ENCODE measurements around the gene WDR46.
"Not testable (repeated sequence)": the region's sequence is repeated elsewhere in the genome, so short reads cannot be mapped to it uniquely, and the experiment has no call there.

Gene WDR46

DNA sequence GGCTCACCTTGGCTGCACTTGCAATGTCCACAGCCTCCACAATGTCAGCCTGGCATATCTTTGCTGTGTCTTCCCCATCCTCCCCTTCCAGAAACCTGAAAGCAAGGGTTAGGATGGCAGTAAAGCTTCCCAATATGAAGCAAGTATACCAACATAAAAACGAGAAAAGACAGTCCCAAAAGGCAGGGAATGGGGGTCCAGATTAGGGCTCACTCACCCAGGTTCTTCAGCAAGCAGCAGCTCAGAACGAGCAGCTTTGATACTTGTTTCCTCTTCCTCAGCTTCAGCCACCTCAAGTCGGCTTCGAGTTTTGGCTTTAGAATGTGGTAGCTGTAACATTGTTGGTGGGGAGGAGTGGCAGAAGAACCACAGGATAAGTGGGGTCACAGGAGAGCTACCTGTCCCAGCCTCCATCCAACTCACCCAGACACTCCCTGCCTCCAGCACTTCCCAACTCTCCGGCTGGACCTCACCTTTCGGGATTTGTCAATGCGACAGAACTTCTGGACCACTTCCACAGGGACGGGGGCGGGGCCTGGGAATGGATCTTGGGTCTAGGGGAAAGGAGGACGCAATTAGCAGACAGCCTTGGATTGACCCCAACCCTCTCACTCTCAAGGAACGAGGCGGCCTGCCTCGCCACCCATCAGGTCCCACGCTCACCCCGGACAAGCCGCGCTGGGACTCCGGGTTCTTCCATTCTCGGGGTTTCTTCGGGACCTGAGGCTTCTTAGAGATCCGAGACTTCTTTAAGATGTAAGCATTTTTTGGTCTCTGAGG is 708 bp downstream of the WDR46 start:
- no peak for DNase-seq (ENCODE audit: low read depth in 2 of 2)

DNA sequence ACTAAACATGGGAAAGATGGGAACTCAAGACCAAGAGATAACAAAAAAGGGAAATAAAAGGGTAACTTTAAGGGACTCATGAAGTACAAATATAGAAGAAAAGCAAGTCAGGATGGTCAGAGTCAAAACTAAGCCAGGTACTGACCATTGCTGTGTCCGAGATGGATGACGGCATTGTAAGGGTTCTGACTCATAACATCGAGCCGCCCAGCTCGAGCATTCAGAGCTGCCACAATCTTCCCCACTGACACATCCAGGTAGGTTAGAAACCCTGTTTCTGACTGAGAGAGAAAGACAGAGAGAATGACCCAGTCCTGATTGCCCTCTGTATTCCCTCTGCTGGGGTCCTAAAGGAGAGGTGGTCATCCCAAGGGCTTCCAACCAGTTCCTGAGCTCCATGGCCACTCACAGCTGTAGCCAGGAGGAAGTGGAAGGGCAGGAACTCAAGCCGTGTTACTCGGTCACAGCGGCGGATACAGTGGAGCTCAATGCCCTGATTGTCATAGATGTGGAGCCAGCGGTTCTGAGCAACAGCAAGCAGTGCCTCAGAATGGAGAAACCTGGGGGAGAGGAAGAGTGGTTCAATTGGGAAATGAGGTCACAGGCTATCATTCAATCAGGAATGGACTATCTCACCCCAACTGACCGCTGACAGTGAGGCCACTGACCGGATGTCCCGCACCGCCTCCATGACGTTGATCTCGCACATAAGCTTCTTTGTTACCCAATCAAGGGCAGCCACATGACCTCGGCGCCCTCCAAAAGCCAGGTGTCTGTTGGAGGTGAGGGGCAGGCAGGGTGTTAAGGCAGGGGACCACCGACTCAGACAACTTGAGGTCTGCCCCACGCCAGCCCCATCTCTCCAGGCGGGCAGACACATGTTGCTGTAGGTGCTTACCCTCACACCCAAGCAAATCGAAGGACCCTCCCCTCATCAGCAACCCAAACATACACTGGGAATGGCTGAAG is 1.8 kb downstream of the WDR46 start:
- DNase-seq (ENCODE audit: low read depth in 2 of 2), result no peak

DNA sequence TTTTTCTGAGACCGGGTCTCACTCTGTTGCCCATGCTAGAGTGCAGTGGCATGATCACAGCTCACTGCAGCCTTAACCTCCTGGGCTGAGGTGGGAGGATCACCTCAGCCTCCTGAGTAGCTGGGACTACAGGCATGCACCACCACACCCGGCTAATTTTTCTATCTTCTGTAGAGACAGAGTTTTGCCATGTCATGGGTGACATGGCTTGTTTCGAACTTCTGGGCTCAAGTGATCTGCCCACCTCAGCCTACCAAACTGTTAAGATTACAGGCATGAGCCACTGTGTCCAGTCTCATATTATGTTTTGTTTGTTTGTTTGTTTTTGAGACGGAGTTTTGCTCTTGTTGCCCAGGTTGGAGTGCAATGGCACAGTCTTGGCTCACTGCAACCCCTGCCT is 3.8 kb downstream of the WDR46 start:
- not testable (repeated sequence) for DNase-seq (ENCODE audit: low read depth in 2 of 2)

DNA sequence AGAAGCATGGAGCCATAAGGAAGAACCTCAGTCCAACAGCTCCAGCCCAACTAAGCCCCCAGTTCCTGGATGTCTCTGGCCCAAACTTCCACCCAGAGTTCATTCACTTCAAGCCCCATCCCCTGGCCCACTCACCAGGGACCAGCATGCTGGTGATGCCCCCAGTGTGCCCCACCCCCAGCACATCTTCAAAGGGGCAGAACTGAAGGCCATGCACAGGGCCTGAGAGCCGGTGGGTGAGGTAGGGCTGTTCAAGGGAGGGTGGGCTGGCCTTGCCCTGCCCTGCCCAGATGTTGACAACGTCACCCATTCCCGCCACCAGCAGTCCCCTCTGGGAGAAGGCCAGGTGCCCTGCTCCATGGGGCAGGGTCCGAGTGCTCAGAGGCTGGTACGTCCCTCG is 8.5 kb downstream of the WDR46 start:
- no peak for DNase-seq (ENCODE audit: low read depth in 2 of 2)

DNA sequence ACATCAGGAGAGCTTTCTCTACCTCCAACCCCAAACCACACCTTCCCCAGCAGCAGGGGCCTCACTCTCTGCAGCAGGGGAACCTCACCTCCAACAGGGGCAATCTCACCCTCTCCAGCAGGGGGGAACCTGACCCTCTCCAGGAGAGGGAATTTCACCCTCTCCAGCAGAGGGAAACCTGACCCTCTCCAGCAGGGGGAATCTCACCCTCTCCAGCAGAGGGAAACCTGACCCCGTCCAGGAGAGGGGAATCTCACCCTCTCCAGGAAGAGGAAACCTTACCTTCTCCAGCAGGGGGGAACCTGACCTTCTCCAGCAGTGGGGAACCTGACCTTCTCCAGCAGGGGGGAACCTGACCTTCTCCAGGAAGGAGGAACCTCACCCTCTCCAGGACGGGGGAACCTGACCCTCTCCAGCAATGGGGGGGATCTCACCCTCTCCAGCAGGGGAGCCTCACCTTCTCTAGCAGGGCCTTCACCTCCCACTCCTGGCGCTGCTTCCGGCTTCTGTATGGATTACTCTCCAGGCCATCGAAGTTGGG is 9.0 kb downstream of the WDR46 start:
- no peak for DNase-seq (ENCODE audit: low read depth in 2 of 2)

DNA sequence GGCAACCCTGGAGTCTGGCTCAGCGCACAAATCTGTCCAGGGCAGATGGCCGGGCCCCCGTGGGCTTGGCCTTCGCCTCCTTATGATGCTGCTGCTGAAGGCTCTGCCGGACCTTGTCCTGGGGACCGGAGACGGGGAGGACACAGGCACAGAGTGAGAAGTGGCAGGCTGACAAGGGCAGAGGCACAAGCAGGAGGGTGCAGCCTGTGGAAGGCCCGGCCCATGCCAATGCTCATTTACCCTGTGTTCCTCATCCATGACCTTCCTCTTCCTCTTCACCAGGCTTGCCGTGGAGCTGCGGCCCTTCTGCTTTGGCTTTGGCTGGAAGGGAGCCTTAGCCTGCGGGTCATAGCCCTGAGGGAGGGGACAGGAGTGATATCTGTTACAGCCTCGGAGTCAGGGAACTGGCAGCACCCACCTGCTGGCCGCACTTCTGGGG is 9.8 kb downstream of the WDR46 start:
- no peak for DNase-seq (ENCODE audit: low read depth in 2 of 2)

DNA sequence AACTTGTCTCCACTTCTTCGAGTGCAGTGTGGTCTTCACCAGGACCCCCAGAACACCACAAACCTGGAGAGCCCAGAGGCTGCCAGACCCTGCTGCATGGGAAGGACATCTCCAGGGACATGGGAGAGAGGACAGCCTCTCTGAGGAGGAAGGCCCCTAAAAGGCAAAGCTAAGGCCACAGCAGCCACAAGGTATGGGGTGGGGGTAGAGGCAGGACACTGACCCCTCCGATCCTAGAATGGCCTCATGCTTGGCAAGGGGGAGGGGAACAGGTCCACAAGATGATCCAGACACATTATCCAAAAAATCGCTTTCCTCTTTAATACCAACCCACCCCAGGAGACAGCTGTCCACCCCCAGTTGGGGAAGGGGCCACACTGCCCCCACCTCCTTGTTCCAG is 10.2 kb downstream of the WDR46 start:
- DNase-seq (ENCODE audit: low read depth in 2 of 2), result no peak

DNA sequence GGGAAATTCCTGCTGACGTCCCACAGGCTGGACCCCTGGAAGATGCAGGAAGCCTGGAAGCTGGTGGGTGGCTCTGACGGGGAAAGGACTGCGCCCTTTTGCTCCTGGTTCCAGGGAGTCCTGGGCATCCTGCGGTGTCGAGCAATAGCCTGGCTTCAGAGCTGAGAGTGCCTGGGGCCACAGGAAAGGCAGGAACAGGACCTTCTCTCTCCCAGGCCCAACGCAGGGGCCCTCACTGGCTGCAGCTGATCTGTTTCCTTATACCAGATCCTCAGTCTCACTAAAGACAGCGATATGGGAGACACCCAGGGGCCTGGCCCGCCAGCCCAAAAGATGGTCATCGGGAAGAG is 10.7 kb downstream of the WDR46 start:
- DNase-seq (ENCODE audit: low read depth in 2 of 2), result no peak

DNA sequence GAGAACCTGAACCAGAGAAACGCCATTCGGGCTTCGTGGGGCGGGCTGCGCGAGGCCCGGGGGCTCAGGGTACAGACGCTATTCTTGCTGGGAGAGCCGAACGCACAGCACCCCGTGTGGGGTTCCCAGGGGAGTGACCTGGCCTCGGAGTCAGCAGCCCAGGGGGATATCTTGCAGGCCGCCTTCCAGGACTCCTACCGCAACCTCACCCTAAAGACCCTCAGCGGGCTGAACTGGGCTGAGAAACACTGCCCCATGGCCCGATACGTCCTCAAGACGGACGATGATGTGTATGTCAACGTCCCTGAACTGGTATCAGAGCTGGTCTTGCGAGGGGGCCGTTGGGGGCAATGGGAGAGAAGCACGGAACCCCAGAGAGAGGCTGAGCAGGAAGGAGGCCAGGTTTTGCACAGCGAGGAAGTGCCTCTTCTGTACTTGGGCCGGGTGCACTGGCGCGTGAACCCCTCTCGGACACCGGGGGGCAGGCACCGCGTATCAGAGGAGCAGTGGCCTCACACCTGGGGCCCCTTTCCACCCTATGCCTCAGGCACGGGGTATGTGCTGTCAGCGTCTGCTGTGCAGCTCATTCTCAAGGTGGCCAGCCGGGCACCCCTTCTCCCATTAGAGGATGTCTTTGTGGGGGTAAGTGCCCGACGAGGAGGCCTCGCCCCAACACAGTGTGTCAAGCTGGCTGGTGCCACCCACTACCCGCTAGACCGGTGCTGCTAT is 11.2 kb downstream of the WDR46 start:
- DNase-seq (ENCODE audit: low read depth in 2 of 2), result no peak

DNA sequence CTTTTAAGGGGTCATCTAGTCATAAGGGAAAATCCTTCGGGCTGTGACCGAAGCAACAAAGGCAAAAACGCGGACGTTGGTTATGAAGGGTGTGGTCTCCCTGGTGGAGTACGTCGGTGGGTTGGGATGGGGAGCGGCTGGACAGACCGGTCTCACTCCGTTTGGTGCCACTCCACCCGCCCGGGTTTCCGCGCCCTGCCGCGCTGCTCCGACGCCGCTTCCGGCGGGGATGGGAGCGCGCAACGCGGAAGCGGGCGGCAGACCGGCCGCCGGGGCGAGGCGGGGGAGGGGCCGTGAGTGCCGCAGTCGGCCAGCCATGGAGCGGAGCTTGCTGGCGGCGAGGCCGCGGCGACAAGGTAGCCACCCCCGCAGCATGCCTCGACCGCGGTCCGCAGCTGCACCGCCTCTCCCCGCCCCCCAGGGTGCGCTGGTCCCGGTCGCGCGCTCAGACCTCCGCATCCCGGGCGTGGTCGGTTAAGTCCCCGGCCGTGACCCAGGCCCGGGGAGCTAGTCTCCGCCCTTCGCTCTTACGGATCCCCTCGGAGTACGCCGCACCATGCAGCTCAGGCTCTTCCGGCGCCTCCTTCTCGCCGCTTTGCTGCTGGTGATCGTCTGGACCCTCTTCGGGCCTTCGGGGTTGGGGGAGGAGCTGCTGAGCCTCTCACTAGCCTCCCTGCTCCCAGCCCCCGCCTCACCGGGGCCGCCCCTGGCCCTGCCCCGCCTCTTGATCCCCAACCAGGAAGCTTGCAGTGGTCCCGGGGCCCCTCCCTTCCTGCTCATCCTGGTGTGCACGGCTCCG is 12.0 kb downstream of the WDR46 start, which contains the start of gene B3GALT4:
B3GALT4 (plus strand) TSS at position 260 of the 799 bp plus-strand sequence; CDS start at position 557, 297 bp downstream.
- DNase-seq (ENCODE audit: low read depth in 2 of 2), result peak; percentile 68 to 71

DNA sequence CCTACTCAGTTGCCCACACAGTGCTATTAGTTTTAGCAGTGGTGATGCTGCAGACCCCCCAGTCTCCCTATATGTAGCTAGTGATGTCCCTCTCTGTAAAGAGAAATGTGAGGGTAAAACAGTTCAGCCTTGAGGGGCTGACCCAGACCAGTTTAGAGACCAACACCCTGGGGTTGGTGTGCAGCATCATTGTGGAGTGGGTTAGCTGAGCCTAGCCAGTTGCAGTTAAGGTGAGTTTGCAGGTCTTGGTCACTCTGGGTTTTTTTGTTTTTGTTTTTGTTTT is 12.5 kb downstream of the WDR46 start:
- DNase-seq (ENCODE audit: low read depth in 2 of 2), result no peak

DNA sequence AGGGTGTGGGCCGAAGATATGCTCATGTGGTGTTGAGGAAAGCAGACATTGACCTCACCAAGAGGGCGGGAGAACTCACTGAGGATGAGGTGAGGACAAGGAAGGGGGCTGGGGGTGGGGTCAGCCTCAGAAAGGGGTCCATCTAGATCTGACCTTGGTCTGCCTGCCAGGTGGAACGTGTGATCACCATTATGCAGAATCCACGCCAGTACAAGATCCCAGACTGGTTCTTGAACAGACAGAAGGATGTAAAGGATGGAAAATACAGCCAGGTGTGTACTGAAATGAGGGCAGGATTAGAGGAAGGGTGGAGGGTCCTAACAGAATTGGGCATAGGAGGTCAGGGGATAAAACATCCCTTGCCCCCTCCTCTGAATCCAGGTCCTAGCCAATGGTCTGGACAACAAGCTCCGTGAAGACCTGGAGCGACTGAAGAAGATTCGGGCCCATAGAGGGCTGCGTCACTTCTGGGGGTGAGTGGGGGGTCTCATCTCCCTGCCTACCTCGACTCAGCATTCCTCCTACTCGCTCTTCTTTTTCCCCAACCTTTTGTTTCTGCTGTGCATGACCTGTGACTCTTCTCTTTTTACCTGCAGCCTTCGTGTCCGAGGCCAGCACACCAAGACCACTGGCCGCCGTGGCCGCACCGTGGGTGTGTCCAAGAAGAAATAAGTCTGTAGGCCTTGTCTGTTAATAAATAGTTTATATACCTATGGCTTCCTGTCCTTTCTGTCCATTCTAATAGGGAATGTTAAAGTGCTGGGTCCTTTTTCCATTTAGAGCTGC is 13.1 kb downstream of the WDR46 start:
- DNase-seq (ENCODE audit: low read depth in 2 of 2), result not testable (repeated sequence)

DNA sequence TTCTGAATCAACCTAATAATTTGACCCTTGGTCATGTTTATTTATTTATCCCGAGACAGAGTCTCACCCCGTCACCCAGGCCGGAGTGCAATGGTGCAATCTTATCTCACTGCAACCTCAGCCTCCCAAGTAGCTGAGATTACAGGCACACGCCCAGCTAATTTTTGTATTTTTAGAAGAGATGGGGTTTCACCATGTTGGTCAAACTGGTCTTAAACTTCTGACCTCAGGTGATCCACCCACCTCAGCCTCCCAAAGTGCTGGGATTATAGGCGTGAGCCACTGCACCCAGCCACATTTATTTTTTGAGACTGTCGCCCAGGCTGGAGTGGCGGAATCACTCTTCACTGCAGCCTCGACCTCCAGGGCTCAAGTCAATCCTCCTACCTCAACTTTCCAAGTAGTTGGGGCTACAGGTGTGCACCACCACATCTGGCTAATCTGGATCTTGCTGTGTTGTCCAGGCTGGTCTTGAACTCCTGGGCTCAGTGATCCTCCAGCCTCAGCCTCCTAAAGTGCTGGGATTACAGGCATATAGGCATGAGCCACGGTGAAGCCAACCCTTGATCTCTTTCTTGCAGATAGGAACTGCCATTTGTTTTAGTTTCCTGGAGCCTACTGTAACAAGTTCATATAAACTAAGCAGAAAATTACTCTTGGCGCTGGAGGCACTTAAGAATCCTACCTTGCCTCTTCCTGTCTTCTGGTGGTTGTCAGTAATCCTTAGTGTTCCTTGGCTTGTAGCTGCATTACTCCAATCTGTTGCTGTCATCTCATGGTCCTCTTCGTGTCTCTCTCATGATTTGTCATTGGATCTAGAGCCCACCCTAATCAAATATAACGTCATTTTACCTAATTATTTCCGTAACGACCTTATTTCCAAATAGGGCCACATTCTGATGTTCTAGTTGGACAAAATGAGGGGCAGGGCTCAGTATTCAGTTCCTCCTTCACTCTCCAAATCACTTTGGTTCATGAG is 14.8 kb downstream of the WDR46 start:
- DNase-seq (ENCODE audit: low read depth in 2 of 2), result no peak

DNA sequence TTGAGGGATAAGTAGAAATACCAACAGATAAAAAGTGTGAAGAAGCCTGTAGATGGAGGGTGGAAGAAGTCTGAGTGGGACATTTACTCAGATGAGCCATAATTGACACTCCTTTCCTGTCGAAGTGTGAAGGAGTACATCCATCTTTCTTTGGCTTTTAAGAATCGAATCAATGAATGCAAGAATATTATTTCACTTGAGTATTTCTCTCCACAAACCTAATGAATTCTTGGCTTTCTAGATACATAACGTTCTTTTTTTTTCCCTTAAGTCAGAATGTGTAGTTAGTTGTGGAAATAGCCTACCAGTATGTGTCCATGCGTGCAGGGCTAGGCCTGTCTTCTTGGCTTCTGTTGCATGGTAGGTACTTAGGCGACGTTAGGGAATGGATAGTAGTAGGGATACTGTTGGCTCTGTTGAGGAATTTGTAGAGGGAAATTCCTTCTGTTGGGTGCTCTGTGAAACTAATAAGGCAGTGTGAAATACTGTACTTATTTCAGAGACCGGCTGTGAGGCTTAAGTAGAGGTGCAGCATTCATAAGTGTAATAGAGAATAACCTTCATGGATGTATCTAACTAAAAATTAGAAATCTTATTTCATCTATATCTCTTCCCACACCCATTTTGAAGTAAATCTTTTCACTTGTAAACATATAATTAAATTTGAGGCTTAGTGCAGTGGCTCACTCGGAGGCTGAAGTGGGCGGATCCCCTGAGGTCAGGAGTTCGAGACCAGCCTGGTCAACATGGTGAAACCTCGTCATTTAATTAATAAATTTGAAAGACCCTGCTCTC is 15.7 kb downstream of the WDR46 start:
- DNase-seq (ENCODE audit: low read depth in 2 of 2), result no peak

DNA sequence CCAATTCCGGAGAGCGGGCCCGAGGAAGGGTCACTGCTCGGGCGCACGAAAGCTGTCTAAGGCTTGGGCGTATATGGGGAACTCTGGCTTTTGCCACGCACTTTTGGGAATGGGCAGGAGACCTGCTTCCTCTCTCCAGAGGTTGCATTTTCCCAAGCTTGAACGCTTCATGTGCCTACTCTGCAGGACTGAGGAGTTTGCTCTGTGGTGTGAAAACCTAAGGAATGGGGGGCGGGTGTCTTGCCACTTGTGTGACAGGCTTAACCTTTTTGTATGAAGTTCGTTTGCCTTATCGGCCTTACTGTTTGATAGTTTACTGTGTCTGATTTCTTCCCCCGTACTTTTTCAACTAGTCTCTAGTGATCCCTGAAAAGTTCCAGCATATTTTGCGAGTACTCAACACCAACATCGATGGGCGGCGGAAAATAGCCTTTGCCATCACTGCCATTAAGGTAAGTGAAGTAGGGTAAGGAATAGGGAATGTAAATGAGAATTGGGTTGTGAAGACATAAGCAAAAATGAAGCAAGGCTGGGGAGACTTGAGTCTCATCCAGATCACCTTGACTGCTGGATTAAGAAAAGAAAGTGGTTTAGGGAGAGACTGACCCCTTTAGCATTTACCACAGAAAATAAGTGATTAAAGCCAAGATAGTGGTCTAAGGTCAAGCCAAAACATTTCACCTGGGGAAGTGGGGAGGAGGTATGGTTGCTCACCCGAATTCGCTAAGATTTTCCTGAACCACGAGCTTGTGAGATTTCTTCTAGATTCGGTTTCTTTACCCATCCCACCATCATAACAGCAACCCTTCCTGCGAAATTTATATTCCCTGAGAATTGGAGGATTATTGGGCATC is 16.5 kb downstream of the WDR46 start:
- no peak for DNase-seq (ENCODE audit: low read depth in 2 of 2)

DNA sequence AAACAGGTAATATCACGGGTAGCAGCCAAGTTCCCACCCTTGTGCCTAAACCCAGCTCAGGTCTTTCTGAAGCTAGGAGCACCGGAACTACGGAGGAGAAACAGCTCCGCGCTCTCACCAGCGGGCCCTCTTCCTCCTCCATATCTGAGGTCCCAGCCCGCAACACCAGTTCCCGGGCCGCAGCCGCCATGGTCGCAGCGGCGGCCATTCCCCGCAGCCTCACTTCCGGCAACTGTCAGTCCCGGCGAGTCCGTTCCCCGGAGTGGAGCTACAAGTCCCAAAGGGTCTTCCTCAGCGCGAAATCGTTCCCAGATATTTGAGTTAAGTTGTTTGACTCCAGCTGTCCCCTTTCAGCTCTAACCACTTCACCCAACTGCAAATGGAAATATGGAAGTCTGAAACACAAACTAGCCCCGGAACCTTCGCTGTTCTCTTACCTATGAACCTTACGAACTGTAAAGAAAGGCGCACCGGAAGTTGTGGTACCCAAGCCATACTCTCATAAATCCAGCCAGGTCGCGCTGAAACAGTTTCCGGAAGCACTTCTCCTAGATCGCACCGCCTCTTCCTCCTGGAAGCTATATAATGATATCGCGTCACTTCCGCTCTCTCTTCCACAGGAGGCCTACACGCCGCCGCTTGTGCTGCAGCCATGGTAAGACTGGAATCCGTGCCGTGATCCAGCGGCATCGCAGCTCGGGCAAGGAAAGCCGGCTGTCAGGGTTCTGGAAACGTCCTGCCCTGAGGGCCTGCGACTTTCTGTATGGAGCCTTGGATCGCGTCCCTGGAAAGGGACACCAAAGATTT is 17.4 kb downstream of the WDR46 start, which contains the start of the genes RPS18 and VPS52:
RPS18 (plus strand) TSS at position 608 of the 807 bp plus-strand sequence; CDS start at position 653, 45 bp downstream.
VPS52 (minus strand) TSS at position 409 of the 807 bp plus-strand sequence; CDS start at position 208, 201 bp downstream.
- peak; percentile 85 to 90 for DNase-seq (ENCODE audit: low read depth in 2 of 2)

Data from stimulated activated CD4-positive, alpha-beta T cell treated with anti-CD3 and anti-CD28 coated beads, Interleukin-15, amount 100 ng/mL, for 48 hours (primary cell).